Measurements from ENCODE around the gene AP4M1.

The AP4M1 gene, protein sequence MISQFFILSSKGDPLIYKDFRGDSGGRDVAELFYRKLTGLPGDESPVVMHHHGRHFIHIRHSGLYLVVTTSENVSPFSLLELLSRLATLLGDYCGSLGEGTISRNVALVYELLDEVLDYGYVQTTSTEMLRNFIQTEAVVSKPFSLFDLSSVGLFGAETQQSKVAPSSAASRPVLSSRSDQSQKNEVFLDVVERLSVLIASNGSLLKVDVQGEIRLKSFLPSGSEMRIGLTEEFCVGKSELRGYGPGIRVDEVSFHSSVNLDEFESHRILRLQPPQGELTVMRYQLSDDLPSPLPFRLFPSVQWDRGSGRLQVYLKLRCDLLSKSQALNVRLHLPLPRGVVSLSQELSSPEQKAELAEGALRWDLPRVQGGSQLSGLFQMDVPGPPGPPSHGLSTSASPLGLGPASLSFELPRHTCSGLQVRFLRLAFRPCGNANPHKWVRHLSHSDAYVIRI

DNA sequence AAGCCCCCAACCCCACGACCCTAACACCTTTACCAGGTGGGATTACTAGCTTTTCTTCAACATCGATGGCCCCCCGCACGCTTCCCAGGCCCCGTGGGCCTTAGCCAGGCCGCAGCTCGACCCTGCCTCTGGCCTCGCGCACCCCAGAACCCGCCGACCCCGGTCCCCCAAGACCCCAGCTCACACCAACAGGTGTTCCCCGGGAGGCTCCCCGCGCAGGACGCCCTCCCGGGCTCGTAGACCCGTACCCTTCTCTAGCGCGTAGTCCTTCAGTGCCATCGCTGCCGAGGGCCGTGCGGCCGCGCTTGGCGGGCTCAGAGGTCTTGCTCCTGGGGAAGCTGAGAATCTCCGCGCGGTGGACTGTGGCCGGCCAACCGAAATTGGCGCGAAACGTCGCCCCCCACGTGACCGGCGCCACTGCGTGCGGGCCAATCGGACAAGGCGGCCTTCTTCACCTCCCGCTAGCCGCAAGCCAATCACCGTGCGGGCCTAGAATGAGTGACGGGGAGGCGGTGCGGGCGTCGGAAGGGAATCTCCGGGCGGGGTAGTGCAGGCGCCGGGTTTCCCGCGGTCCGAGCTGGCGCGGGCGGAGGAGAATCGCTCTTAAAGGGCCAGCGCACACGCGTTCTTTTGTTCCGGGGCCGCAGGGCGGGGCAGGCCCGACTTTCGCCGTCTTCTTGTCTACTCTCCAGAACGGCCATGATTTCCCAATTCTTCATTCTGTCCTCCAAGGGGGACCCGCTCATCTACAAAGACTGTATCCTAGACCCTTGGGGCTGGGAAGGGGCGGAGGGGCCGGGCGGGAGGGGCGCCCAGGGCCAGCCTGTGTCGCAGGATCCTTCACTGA lies at the start of gene AP4M1, which contains the start of gene MCM7:
Gene AP4M1 (plus strand): TSS at position 628 of the 847 bp plus-strand sequence. CDS start 72 bp downstream, at position 700.
Gene MCM7 (minus strand): TSS at position 382 of the 847 bp plus-strand sequence. CDS start 103 bp downstream, at position 279.
- peak; percentile 97 for DNase-seq

DNA sequence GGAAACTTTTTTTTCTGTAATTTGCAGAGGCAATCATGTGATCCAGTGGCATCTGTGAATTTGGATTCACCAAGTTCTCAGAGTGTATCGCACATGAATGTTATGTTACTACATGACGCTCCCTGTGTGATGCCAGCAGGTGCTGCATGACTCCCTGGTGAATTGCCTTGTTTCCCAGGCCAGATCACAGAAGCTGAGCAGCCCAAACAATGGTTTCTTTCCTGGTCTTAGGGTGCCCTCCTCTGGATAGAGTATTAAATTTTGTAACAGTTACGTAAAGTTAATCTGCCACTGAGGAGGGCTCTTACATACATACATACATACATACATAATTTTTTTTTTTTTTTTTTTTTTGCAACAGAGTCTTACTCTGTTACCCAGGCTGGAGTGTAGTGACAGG lies 48.2 kb upstream of the AP4M1 start:
- peak; percentile 16 to 57 for DNase-seq

DNA sequence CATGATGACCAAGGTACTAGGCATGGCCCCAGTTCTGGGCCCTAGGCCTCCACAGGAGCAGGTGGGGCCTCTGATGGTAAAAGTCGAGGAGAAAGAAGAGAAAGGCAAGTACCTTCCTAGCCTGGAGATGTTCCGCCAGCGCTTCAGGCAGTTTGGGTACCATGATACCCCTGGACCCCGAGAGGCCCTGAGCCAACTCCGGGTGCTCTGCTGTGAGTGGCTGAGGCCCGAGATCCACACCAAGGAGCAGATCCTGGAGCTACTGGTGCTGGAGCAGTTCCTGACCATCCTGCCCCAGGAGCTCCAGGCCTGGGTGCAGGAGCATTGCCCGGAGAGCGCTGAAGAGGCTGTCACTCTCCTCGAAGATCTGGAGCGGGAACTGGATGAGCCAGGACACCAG lies 44.4 kb upstream of the AP4M1 start:
- DNase-seq: no peak

DNA sequence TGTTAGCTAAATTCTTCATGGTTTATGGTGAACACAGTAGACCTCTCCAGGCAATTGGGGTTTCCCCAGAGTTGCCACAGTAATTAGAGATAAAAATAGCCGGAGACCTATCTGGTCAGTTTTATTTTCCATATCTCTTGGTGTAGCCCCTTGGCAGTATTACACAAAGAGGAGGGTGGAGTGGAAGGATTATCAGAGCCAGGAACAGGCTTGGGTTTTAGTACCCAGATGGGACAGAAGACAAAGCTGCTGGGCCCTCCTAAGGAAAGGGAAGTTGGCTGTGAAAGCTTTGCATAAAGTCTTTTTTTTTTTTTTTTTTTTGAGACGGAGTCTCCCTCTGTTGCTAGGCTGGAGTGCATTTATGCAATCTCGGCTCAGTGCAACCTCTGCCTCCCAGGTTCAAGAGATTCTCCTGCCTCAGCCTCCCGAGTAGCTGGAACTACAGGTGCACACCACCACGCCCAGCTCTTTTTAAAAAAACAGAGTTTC lies 42.1 kb upstream of the AP4M1 start:
- DNase-seq: no peak

DNA sequence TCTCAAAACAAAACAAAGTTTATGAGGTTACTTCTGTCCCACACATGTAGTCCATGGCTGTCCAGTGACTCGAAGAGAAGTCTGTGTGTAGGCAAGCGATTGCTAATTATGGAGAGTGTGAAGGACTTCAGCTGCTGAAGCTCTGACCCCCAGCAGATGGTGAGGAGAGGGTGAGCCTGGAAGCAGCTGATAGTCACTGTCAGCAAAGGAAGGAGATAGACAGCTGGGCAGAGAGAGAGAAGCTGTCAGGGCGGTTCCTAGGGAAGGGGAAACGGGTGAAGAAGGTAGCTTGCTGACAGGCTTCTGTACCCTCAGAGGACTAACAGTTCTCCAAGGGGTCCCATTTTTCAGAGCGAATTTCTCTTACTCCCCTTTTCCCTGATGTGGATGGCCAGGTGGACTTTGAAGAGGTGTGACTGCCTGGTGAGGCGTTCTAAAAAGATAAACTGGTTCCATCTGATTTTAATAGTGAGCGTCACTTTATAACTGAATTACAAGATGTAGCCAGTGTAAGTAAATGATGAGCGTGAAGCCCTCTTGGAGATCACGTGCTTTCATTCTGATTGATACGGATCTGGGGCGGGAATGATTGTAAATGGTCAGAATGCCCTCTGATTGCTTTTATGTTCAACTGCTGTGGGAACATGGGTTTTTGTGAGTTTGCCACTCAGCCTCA lies 39.8 kb upstream of the AP4M1 start:
- no peak for DNase-seq

DNA sequence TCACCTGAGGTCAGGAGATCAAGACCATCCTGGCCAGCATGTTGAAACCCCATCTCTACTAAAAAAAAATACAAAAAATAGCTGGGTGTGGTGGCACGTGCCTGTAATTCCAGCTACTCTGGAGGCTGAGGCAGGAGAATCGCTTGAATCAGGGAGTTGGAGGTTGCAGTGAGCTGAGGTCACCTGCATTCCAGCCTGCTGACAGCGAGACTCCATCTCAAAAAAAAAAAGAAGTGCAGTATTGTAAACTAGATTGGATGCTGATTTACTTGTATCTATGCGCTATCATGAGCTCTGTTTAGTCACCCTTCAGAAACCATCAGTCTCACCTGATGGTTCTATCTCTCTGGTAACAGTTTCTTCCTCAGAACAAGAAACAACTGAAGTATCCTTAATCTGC lies 38.1 kb upstream of the AP4M1 start:
- DNase-seq: no peak

DNA sequence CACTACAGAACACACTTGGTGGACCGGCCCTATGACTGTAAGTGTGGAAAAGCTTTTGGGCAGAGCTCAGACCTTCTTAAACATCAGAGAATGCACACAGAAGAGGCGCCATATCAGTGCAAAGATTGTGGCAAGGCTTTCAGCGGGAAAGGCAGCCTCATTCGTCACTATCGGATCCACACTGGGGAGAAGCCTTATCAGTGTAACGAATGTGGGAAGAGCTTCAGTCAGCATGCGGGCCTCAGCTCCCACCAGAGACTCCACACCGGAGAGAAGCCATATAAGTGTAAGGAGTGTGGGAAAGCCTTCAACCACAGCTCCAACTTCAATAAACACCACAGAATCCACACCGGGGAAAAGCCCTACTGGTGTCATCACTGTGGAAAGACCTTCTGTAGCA lies 37.3 kb upstream of the AP4M1 start:
- no peak for DNase-seq

DNA sequence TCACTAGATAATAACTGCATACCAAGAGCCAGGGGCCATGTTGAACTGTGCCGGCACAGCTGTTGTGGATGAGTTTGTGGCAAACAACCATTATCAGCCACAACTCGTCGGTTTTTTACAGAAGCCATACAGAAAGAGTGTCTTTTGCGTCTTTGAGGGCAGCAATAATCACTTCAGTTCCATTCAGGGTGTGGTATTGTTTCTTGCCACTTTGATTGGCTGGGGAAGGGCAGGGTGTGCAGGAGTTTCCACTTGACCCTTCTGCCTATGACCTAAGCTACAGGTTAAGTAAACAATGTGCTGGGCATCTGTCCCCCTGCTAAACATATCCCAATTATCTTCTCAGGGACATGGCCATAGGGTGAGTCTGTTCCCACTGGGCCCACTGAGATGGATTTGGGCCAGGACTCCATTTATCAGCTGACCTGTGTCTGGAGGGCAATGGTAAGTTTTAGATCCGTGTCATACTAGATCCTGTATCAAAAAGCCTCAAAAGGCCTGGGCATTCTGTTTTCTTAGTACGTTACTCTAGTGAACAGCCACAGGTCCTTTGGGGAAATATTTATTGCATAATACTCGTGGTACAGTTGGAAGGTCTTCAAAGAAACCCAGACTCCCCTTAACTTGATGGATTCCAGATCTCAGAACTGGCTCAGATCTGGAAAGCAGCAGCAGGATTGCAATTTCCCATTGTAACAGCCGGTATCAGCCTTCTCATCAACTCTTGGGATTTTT lies 35.8 kb upstream of the AP4M1 start:
- no peak for DNase-seq

DNA sequence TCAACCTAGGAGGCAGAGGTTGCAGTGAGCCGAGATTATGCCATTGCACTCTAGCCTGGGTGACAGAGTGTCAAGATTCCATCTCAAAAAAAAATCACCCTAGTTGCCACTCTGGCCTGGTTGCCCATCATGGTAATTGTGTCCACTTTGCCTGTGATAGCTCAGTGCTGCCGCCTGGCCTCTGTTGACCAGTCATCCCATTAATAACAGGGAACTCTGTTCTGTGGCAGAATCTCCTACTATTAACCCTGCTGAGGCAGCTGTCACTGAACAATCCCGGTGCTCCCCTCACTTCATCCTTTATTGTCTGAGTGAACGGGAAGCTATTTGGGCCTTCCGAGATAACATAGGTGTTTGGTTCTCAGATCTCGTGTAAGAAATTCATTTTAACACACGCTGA lies 34.5 kb upstream of the AP4M1 start:
- DNase-seq: no peak

DNA sequence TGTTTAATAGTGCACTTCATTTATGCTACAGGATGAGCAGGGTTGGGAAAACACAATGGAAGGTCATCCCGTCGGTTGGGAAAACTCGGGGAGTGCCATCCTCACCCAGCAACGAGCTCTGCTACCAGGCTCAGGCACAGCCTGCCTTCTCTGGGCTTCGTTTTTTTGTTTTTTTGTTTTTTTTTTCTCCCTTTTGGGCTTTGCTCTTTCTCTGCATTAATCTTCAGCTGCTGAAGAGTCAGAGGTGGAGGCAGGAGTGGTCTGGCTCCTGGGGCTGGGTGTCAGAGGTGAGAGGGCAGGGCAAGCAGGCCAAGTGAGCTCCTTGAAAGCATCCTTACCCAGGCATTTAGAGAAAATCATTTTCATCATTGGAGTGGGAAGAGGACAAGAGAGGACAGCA lies 31.5 kb upstream of the AP4M1 start:
- DNase-seq: no peak

DNA sequence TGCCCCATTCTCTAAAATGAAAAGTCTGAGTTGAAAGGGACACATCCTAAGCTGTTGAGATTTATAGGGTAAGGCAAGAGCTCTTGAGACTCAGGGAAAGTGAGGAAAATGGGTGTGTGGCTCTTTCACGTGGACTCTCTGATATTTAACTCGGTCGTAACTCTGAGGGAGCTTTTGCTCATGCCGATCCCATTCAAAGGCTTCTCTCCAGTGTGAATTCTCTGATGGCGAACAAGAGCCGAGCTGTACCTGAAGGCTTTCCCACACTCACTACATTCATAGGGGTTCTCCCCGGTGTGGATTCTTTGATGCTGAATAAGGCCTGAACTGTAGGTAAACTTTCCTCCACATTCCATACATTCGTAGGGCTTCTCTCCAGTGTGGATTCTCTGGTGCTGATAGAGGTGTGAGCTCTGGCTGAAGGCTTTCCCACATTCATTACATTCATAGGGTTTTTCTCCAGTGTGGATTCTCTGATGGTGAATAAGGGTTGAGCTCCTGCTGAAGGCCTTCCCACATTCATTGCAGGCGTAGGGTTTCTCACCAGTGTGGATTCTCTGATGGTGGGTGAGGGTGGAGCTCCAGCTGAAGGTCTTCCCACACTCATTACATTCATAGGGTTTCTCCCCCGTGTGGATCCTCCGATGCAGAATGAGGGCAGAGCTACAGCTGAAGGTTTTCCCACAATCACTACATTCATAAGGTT lies 30.3 kb upstream of the AP4M1 start:
- no peak for DNase-seq

DNA sequence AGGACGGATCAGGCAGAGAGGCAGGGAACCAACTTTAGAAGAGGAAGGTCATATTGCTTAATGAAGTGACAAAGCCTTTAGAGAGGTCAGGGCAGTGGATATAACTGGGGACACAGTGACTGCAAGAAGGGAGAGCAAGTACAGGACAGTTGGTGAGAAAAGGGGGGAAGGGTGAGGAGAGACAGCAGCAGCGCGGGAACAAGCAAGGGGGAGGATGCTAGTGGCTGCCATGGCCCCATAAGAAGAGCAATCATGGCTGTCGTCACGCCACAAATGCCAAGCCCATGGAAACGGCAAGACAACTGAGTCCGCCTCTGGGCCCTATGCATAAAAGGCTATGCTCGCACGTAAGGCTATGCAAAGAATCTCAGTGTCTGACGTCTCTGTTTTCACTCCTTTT lies 29.0 kb upstream of the AP4M1 start:
- no peak for DNase-seq

DNA sequence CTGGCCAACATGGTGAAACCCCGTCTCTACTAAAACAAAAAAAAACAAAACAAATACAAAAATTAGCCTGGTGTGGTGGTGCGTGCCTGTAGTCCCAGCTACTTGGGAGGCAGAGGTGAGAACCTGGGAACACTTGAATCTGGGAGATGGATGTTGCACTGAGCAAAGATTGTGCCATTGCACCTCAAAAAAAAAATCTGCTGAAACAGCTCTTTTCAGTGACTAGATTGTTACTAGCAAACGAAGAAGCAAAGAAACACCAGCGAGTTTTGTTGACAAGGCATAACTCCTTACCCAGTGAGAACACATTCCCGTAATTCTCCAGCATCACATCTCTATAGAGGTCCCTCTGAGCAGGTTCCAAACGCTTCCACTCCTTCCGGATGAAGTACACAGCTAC lies 26.6 kb upstream of the AP4M1 start:
- DNase-seq: no peak

DNA sequence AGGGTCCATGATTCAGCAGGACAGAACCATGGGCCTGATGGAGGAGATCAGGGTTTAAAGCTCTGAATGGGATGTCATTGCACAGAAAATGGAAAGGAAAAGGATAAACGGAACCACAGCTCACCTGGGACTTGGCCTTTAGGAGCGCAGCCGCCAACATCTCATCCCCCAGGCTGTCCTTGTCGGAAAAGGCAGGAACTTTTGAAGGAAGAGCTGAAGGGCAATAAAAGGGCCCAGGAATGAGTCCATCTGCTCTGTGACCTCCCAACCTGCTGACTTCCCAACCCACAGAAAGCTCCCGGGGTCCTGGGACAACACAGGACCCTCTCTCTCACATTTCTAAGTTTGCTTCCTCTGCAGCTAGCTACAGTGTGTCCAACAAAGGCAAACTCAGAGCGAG lies 26.0 kb upstream of the AP4M1 start:
- no peak for DNase-seq

DNA sequence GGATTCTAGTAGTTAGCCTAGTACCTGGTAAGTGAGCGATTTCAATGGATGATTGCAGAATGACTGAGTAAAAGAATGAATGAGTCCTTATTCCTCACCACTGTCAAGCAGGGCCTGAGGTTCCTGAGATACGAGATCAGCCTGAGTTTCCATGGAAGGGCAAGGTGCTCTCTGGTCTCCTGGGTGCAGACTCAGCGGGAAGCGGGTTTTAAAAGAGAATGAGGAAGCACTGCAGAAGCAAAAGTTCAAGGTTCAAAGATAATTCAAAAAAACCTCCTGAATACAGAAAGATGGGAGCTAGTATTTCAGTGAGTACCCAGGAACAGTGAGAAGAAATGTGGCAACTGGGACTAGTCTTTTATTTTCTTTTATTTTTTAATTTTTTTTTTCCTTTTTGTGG lies 24.2 kb upstream of the AP4M1 start:
- DNase-seq: no peak

DNA sequence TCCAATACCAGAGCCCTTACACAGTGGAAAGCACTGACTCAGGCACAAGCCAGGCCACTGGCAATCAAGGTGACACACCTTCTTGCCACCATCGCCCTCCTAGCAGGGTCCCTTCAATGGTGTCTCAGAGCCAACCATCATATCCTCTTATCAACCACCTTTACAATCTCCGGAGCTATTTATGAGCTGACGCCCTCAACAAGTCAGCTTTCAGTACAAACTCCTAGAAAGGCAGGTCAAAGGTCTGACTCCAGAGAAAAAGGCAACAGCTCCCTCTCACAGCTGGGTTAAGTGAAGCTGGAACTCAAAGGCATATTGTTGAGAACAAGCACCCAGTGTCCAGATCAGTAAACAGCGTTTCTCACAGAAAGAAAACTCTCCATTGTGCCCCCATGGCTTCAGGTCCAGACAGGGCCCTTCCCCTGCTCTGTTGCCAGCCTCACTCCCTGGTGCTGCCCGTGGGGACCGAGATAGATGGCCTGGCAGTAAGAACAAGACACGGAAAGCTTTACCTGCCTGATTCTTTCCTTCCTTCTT lies 22.4 kb upstream of the AP4M1 start:
- DNase-seq: no peak

DNA sequence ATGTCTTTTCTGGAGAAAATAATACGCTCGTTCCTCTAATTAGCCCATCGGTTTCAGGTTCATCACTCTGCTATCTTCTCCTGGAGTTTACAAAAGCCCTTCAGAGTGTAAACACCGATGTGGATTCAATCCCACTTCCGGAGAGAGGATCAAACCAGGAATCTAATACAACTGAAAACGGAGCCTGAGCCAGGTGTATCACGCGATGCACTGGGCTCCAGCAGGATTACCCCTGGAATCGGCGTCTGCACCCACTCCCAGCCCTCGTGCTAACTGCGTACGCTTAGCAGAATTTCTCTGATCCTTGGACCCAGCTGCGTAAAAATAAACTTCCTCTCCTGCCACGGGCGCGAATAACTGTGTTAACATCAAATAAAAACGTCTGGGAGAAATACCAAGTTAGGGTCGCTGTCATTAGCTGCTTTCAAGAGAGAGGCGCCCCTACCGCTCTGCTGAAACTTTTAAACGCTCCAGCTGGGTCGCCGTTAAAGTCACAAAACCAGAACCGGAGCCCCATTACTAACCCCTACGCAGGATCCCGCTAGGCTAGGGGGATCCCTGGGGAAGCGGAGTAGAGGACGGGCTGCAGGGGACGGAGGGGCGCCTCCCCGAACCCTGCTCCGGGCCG lies 20.4 kb upstream of the AP4M1 start:
- peak in 1 of 2 donors; percentile 12 for DNase-seq

DNA sequence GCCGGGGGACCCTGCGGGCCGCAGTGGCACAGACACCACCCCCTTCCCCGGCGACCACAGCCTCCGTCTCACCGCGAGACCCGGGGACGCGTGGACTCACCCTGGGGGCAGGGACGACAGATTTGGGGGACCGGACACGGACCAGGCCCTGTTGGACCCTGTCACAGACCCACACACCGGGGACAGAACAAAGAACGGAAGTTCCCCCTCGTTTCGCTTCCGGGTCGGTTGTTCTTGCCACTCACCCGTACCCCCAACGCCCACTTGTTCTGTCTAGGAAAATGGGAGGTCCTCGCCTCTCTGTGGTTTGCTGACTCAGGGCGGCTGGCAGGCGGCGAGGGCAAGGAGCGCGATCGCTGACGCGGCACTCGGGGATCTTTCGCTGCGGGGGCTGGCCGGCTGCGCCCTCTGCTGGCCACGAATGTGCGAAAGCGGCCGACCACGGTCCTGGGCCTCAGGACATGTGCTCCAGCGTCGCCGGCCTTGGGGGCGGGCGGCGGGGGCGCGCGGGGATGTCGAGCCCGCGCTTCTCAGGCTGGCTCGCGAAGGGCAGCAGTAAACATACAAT lies 19.8 kb upstream of the AP4M1 start, which contains the start of gene ZNF3:
Gene ZNF3 (minus strand): TSS at position 189 of the 568 bp plus-strand sequence. CDS start 4,366 bp downstream, outside the sequence.
- peak; percentile 99 for DNase-seq

DNA sequence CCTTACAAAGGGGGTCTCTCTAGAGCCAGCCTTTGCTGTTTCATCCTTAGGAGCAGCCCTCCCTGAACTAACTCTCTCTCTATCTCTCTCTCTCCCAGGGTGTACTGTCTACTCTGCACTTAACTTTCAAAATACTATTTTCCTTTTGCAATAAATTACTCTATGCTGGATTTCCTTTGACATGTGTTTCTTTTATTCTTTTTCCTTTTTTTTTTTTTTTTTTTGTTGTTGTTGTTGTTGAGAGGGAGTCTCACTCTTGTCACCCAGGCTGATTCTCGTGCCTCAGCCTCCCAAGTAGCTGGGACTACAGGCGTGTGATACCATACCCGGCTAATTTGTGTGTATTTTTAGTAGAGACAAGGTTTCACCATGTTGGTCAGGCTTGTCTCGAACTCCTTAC lies 18.5 kb upstream of the AP4M1 start:
- no peak for DNase-seq

DNA sequence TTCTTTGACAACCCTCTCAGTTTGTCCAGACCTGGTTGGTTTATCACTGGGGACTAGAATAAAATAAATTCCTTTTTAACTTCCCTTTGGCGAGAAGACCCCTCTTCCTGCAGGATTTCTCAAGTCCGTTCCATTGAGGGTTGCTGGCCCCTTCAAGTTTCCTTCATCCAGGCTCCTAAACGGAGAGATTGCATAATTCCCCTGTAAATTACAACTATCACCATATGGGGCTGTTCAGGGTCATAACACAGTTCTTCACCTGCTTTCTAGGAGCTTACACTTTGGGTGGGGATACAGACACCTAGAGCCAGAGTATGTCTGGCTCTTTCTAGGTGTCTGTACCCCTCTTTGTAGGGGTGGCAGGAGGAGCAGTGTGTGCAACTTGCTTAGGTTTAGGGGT lies 15.9 kb upstream of the AP4M1 start:
- no peak for DNase-seq

Data from CD4-positive, alpha-beta T cell treated with Interleukin-4 for 1 hour (primary cell).